NCI-H510A (cell line): Measurements from ENCODE around the gene PLCB1.

ENCODE experiments used
- DNase-seq: peaks from one replicate; lab custom pipeline; 2025; lab: John Stamatoyannopoulos, UW

The PLCB1 gene

GRCh38 chr20:8301655-8302054 is 169.6 kb downstream of the PLCB1 start:
- no peak for DNase-seq

- DNase-seq: no peak
These were observed 171.6 kb downstream of the PLCB1 start for GRCh38 chr20:8303651-8304050.

GRCh38 chr20:8304124-8304816 is 172.2 kb downstream of the PLCB1 start:
- no peak for DNase-seq

- DNase-seq: peak; percentile 18
These were observed 173.4 kb downstream of the PLCB1 start for GRCh38 chr20:8305449-8305978.

GRCh38 chr20:8306937-8307336 is 174.9 kb downstream of the PLCB1 start:
- no peak for DNase-seq

GRCh38 chr20:8309634-8310033 is 177.6 kb downstream of the PLCB1 start:
- DNase-seq: no peak

- DNase-seq: no peak
These were observed 178.6 kb downstream of the PLCB1 start for GRCh38 chr20:8310618-8311017.

- DNase-seq: no peak
These were observed 181.0 kb downstream of the PLCB1 start for GRCh38 chr20:8313073-8313472.

- no peak for DNase-seq
These were observed 183.8 kb downstream of the PLCB1 start for GRCh38 chr20:8315639-8316573.

- DNase-seq: no peak
These were observed 185.4 kb downstream of the PLCB1 start for GRCh38 chr20:8317448-8317847.

GRCh38 chr20:8318965-8319625 is 187.0 kb downstream of the PLCB1 start:
- DNase-seq: no peak

- DNase-seq: no peak
These were observed 188.2 kb downstream of the PLCB1 start for GRCh38 chr20:8320306-8320705.

- DNase-seq: no peak
These were observed 188.9 kb downstream of the PLCB1 start for GRCh38 chr20:8321001-8321400.

GRCh38 chr20:8322662-8323217 is 190.7 kb downstream of the PLCB1 start:
- no peak for DNase-seq

- DNase-seq: no peak
These were observed 194.1 kb downstream of the PLCB1 start for GRCh38 chr20:8326191-8326590.

GRCh38 chr20:8326899-8327298 is 194.8 kb downstream of the PLCB1 start:
- no peak for DNase-seq

GRCh38 chr20:8328189-8328588 is 196.1 kb downstream of the PLCB1 start:
- no peak for DNase-seq

GRCh38 chr20:8330319-8330784 is 198.3 kb downstream of the PLCB1 start:
- no peak for DNase-seq

GRCh38 chr20:8330785-8331695 is 199.0 kb downstream of the PLCB1 start:
- DNase-seq: no peak

- no peak for DNase-seq
These were observed 199.8 kb downstream of the PLCB1 start for GRCh38 chr20:8331740-8332412.
